Neural cell (in vitro differentiated cells): ENCODE results near the gene FBXL17. TPM values are rescaled to one million over a fixed set of nuclear protein-coding genes. Genes with fewer than 3 reads are reported as not detected.

Source experiments
- H2AFZ ChIP-seq: fragments of 200-600, 300-800 bp; sonication (generic), shearing (Covaris generic); 2 replicates; pipeline ENCODE4 v1.6.0; 2014; ENCODE audit warnings: low read depth, mild to moderate bottlenecking, antibody characterized with exemption, low read length, moderate library complexity
- H3F3A ChIP-seq: fragments of 200-600 bp; shearing (Covaris generic); 2 replicates; pipeline ENCODE4 v1.6.1; 2016; ENCODE audit warnings: mild to moderate bottlenecking, moderate library complexity, mixed read lengths, antibody characterized with exemption, low read length; ENCODE audit not compliant: insufficient read depth, poor library complexity, severe bottlenecking
- H3K27ac ChIP-seq: fragments of 200-600, 300-800 bp; sonication (generic), shearing (Covaris generic); 2 replicates; pipeline ENCODE4 v1.5.1; 2014; ENCODE audit warnings: mild to moderate bottlenecking, low read length, moderate library complexity
- H3K27me3 ChIP-seq: fragments of 300-800, 200-600 bp; sonication (generic), shearing (Covaris generic); 2 replicates; pipeline ENCODE4 v1.6.0; 2014; ENCODE audit warnings: mild to moderate bottlenecking, low read depth, low read length, moderate library complexity; ENCODE audit not compliant: insufficient read depth
- H3K36me3 ChIP-seq: fragments of 300-800, 200-600 bp; sonication (generic), shearing (Covaris generic); 2 replicates; pipeline ENCODE4 v1.5.1; 2014; ENCODE audit warnings: mild to moderate bottlenecking, antibody characterized with exemption, low read length, moderate library complexity; ENCODE audit not compliant: insufficient read depth
- H3K4me2 ChIP-seq: fragments of 300-800, 200-600 bp; sonication (generic), shearing (Covaris generic); 2 replicates; pipeline ENCODE4 v1.6.0; 2014; ENCODE audit warnings: mild to moderate bottlenecking, low read length
- H3K4me3 ChIP-seq: fragments of 300-800, 200-600 bp; sonication (generic), shearing (Covaris generic); 2 replicates; pipeline ENCODE4 v1.5.1; 2014; ENCODE audit warnings: mild to moderate bottlenecking, low read length, moderate library complexity
- H3K79me2 ChIP-seq: fragments of 200-600 bp; shearing (Covaris generic); replicated peaks from 2 replicates; pipeline ENCODE4 v1.6.0; 2014; ENCODE audit warnings: mild to moderate bottlenecking, low read length, moderate library complexity; ENCODE audit not compliant: insufficient read depth
- H3K9ac ChIP-seq: fragments of 300-800, 200-600 bp; sonication (generic), shearing (Covaris generic); 2 replicates; pipeline ENCODE4 v1.6.1; 2016; ENCODE audit warnings: mild to moderate bottlenecking, low read length, mixed read lengths
- H3K9me2 ChIP-seq: fragments of 200-600 bp; shearing (Covaris generic); 2 replicates; pipeline ENCODE4 v1.6.1; 2016; ENCODE audit warnings: mild to moderate bottlenecking, low read length, mixed read lengths; ENCODE audit not compliant: insufficient read depth
- H3K9me3 ChIP-seq: fragments of 200-600, 300-800 bp; sonication (generic), shearing (Covaris generic); 2 replicates; pipeline ENCODE4 v1.6.1; 2016; ENCODE audit warnings: mild to moderate bottlenecking, mixed run types, low read length, moderate library complexity, mixed read lengths
- H4K20me1 ChIP-seq: fragments of 200-600 bp; shearing (Covaris generic); 2 replicates; pipeline ENCODE4 v1.6.1; 2016; ENCODE audit warnings: mild to moderate bottlenecking, mixed run types; ENCODE audit not compliant: insufficient read depth
- CTCF ChIP-seq: fragments of 450-650 bp; IDR thresholded peaks from 2 replicates; pipeline ENCODE4 v1.5.1; 2014; ENCODE audit warnings: antibody characterized with exemption, mild to moderate bottlenecking, moderate library complexity; ENCODE audit not compliant: poor library complexity, severe bottlenecking
- EP300 ChIP-seq: fragments of 450-650 bp; conservative IDR thresholded peaks from 2 replicates; pipeline ENCODE4 v1.6.1; 2014; ENCODE audit warnings: antibody characterized with exemption, mild to moderate bottlenecking, moderate library complexity; ENCODE audit not compliant: poor library complexity, severe bottlenecking
- MXI1 ChIP-seq: fragments of 450-650 bp; conservative IDR thresholded peaks from 2 replicates; pipeline ENCODE4 v1.6.1; 2014; ENCODE audit warnings: antibody characterized with exemption, mild to moderate bottlenecking; ENCODE audit not compliant: poor library complexity, severe bottlenecking
- POLR2AphosphoS5 ChIP-seq: IDR thresholded peaks from 2 replicates; pipeline ENCODE4 v1.6.1; 2012
- RAD21 ChIP-seq: fragments of 450-650 bp; conservative IDR thresholded peaks from 2 replicates; pipeline ENCODE4 v1.6.1; 2014; ENCODE audit warnings: antibody characterized with exemption, mild to moderate bottlenecking, moderate library complexity
- REST ChIP-seq: IDR thresholded peaks from 2 replicates; pipeline ENCODE4 v1.6.1; 2012; ENCODE audit warnings: borderline replicate concordance
- SMC3 ChIP-seq: fragments of 450-650 bp; conservative IDR thresholded peaks from 2 replicates; pipeline ENCODE4 v1.6.1; 2014; ENCODE audit warnings: antibody characterized with exemption, mild to moderate bottlenecking, moderate library complexity; ENCODE audit not compliant: poor library complexity
- TAF1 ChIP-seq: IDR thresholded peaks from 2 replicates; pipeline ENCODE4 v1.6.1; 2012; ENCODE audit warnings: low read depth
- polyA plus RNA-seq: library from polyadenylated mRNA; depleted of rRNA; stranded (reverse); fragments of >200 nt; gene quantifications from 2 replicates; pipeline ENCODE4 v1.2.3, GENCODE V29; 2014

Gene FBXL17
- polyA plus RNA-seq, 1 donor from 2014 or later, result 19.6 TPM

GRCh38 chr5:108094800-108095199 lies 287.1 kb downstream of the FBXL17 start:
- Histone ChIP-seq H3K27ac (no peak overlapping the region), H3K9me3 (no peaks in the 10 kb centered on the region), H3K4me3 (no peak overlapping the region), H3F3A (no peaks in the 10 kb centered on the region), H4K20me1 (no peaks in the 10 kb centered on the region), H3K9me2 (no peaks in the 10 kb centered on the region), H3K4me2 (no peak overlapping the region), H3K36me3 (no peaks in the 10 kb centered on the region), H2AFZ (no peak overlapping the region), H3K79me2 (no peaks in the 10 kb centered on the region), H3K27me3 (no peaks in the 10 kb centered on the region), H3K9ac (no peak overlapping the region)
- no peak for TF ChIP-seq POLR2AphosphoS5
- TF ChIP-seq EP300, result no peak
- TF ChIP-seq TAF1, result no peak
- no peak for TF ChIP-seq RAD21
- TF ChIP-seq SMC3, result no peak

- no peak overlapping the region for H3K27ac ChIP-seq
- H3F3A ChIP-seq, result no peaks in the 10 kb centered on the region
- TF ChIP-seq SMC3, result no peak
- TF ChIP-seq CTCF, result peak; percentile 42
- TF ChIP-seq RAD21, result peak; percentile 32
- H2AFZ ChIP-seq, result no peak overlapping the region
- no peaks in the 10 kb centered on the region for H3K9me3 ChIP-seq
- H3K27me3 ChIP-seq, result no peaks in the 10 kb centered on the region
- H3K4me3 ChIP-seq, result no peak overlapping the region
- no peaks in the 10 kb centered on the region for H3K36me3 ChIP-seq
- no peaks in the 10 kb centered on the region for H3K79me2 ChIP-seq
- no peaks in the 10 kb centered on the region for H4K20me1 ChIP-seq
- H3K9me2 ChIP-seq, result no peaks in the 10 kb centered on the region
- H3K9ac ChIP-seq, result no peak overlapping the region
- H3K4me2 ChIP-seq, result no peak overlapping the region
These were observed 288.7 kb downstream of the FBXL17 start for GRCh38 chr5:108093186-108093585.

- no peak overlapping the region for H3K9ac ChIP-seq
- H3K4me3 ChIP-seq, result no peak overlapping the region
- no peaks in the 10 kb centered on the region for H3K9me2 ChIP-seq
- no peak overlapping the region for H2AFZ ChIP-seq
- H3K4me2 ChIP-seq, result no peak overlapping the region
- no peaks in the 10 kb centered on the region for H3K79me2 ChIP-seq
- H3K27me3 ChIP-seq, result no peaks in the 10 kb centered on the region
- H3F3A ChIP-seq, result no peaks in the 10 kb centered on the region
- no peaks in the 10 kb centered on the region for H4K20me1 ChIP-seq
- H3K27ac ChIP-seq, result no peak overlapping the region
- no peak for TF ChIP-seq REST
- TF ChIP-seq SMC3, result no peak
- no peak for TF ChIP-seq EP300
- no peak for TF ChIP-seq CTCF
- no peak for TF ChIP-seq MXI1
- H3K9me3 ChIP-seq, result no peaks in the 10 kb centered on the region
- H3K36me3 ChIP-seq, result no peaks in the 10 kb centered on the region
These were observed 291.0 kb downstream of the FBXL17 start for GRCh38 chr5:108090946-108091345.
